Measurements from ENCODE around the gene ARHGAP8.
"Not testable (repeated sequence)": the region's sequence is repeated elsewhere in the genome, so short reads cannot be mapped to it uniquely, and the experiment has no call there.

Gene ARHGAP8

DNA sequence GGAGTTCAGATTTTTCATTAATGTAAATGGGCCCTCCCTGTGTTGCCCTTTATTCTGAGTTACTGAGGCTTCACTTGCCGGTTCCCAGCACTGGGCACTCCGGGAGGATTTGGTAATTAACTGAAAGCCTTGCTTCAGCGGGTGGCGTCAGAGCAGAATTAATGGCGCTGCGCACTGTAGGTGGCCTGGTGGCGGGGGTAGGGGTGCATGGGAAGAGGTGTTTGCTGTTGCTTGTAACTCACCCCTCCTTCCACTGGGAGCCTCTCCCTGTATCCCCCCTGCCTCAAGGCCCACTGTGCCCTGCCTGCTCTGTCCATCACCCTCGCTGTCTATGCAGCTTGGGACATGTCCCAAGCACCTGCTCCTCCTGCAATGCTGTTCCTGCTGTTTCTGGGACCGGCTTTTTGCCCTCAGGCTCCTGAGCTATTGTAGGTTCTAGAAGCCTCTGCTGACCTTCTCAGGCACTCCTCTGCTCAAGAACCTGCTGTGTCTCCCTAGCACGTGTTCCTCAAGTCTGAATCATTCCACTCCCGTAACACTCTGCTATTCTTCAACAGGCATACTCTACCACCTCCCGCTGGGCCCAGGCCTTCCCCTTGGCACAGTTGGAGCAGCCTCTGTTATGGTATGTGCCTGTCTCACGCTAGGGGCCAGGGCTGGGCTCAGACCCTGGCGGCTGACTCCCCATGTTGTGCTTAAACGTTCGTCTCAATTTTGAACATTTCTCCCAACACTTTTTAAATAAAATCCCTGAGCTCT lies 24.4 kb downstream of the ARHGAP8 start:
- DNase-seq, result no peak

DNA sequence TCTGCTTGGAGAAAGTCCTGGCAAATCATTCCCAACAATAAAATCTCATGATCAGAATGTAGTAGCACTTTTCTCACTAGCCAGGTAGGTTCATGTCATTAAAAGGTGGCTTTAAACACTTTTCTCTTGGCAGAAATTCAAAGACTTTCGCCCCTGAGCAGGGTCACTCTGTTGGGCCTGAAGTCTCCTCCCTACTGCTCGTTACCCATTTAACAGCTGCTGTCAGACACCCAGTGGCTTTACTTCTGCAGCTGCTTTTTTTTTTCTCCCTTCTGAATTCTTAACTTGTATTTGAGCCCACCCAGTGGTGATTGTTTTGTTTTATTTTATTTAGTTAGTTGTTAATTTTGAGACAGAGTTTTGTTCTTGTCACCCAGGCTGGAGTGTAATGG lies 25.0 kb downstream of the ARHGAP8 start:
- no peak for DNase-seq

DNA sequence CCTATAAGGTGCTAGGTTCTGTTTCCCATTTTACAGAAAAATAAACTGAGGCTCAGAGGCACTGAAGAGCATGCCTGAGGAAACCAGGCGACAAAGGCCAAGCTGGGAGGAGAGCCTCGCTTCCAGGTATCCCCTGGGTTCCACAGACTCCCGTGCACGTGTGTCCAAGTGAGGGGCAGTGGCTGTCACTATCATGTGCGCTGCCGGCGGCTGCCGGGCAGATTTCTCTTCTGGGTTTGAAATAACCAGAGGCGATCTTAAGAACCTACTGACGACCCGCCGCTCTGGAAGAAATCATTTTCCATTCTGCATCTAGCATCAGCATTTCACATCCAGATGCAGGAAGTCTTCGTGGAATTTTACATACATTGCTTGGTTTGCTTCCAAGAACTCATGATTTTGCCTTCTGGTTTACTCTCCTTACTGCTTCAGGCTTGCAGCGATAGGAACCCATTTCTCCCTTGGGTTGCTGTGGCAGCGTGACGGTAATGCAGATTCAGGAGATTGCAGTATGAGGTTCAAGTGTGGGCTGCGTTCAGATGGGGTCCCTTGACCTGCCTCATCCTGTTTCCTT lies 28.6 kb downstream of the ARHGAP8 start:
- no peak for DNase-seq

DNA sequence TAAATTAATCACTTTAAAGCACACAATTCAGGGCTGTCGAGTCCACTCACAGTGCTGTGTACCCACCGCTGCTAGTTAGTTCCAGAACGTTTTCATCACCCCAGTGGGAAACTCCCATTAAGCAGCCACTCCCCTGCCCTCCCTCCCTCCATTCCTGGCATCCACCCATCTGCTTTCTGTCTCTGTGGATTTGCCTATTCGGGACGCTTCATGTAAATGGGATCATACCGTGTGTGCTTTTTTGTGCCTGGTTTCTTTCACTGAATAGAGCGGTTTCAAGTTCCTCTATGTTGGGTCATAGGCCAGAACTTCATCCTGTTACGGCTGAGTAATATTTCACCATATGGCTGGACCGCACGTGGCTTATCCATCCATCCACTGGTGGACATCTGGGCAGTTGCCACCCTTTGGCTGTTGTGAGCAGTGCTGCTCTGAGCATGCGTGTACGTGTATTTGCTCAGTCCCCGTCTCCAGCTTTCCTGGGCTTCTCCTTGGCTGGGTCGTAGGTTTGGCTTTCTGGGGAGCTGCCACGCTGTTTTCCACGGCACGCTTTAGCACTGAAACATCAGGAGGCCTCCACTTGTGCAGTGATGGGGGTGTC lies 30.1 kb downstream of the ARHGAP8 start:
- DNase-seq, result no peak

DNA sequence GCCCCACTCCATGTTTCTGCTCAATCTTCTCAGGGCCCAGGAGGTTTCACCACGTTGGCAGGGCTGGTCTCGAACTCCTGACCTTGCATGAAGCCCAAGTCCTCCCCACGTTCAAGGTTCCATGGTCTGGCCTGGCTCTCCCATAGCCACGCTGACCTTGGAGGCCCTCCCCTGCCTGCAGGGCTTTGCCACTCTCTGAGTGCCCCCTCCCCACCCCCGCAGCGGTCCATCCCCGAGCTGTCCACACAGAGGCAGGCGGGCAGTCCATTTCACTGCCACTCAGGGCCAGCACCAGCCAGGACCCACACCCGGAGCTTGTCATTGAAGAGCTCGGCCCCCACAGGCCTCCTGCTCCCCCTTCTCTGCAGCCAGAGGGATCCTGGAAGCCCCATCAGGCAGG lies 30.7 kb downstream of the ARHGAP8 start:
- DNase-seq, result no peak

DNA sequence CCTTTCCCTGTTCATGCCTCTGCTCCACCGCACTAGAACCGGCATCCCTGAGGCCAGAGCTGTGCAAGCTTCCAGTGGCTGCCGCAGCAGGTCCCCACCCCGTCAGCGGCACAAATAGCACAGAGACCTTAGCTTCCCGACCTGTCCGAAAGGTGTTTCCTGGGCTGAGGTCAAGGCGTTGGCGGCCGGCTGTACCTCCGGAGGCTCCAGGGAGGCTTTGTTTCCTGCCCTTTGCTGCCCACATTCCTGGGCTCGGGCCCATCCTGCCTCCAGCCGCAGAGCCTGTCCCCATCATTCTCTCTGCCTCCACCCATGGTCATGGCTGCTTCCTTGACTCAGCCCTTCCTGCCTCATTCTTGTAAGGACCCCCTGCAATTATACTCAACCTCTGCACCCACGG lies 31.2 kb downstream of the ARHGAP8 start:
- DNase-seq, result no peak

DNA sequence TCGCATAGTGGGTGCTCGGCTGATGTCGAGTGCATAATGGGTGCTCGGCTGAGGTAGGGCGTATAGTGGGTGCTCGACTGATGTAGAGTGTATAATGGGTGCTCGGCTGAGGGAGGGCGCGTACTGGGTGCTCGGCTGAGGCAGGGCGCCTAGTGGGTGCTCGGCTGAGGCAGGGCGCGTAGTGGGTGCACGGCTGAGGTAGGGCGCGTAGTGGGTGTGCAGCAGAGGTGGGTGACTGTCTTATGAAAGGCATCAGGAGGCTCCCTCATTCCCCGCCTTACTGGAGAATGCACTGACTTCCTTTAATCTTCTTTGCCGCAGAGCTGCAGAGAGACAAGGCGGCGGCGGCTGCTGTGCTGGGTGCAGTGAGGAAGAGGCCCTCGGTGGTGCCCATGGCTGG lies 33.8 kb downstream of the ARHGAP8 start:
- no peak for DNase-seq

DNA sequence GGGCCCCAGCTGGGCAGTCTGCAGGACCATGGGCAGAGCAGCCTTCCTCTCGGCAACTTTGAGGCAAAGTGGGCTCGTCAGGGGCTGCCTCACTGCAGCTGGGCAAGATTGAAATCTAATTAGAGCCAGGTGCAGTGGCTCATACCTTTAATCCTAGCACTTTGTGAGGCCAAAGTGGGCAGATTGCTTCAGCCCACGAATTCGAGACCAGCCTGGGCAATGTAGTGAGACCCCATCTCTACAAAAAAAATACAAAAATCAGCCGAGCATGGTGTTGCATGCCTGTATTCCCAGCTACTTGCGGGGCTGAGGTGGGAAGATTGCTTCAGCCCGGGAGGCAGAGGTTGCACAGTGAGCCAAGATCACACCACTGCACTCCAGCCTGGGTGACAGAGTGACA lies 34.2 kb downstream of the ARHGAP8 start:
- no peak for DNase-seq

DNA sequence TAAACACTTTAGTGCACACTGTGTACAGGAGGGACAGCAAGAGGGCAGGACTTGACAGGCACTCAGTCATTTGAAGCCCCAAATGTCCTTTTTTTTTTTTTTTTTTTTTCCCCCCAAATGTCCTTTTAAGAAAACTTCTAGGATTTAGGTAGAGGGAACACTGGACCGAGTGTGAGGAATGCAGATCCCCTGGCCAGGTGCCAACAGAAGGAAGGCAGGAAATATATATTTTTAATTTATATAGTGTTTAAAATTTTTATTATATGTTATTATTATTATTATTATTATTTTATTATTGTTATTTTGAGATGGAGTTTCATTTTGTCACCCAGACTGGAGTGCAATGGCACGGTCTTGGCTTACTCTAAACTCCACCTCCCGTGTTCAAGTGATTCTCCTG lies 35.5 kb downstream of the ARHGAP8 start:
- no peak for DNase-seq

DNA sequence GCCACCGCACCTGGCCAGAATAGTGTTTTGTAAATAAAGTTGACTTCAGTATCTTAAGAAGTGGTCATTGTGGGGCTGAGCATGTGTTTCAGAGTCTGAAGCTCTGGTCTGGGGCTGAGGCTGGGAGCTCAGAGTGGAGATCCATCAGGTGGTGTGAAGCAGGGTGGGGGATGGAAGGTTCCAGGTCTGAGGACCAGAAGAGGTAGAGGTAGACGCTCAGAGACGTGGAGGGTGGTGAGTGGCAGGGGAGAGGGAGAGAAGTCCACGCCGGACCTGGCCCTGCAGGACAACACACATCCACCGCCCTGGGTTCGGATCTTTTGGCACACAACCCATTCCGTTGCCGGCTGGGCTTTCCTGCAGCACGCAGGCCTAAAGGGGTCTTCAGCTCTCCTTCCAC lies 40.7 kb downstream of the ARHGAP8 start:
- DNase-seq, result no peak

DNA sequence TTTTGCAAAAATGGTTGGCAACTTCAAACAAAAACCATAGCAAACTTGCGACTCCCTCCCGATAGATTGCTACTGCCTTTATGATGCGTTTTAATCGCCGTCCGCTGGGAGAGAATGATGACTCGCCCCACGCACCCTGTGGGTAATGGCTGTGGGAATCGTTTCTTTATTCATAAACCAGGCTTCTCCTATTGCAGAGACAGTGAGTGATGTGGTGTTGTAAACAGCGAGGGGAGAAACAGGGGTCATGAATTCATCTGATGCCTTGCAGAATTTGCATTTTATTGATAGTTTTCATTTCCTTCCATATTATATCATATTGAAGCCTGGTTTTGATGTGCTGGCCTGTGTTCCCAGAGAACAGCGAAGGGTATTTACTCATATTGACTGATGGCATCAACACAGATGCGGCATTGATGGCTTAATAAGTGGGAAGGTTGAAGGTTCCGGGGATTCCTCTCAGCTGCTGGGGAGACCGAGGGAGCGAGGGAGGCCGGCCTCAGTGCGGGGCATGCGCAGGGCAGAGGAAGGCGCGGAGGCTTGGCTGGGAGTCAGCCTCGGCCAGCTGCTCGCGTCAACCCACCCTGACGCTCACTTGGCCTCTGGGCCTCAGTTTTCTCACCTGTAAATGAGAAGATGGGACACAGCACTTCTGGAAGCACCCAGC lies 41.3 kb downstream of the ARHGAP8 start:
- DNase-seq, result no peak

DNA sequence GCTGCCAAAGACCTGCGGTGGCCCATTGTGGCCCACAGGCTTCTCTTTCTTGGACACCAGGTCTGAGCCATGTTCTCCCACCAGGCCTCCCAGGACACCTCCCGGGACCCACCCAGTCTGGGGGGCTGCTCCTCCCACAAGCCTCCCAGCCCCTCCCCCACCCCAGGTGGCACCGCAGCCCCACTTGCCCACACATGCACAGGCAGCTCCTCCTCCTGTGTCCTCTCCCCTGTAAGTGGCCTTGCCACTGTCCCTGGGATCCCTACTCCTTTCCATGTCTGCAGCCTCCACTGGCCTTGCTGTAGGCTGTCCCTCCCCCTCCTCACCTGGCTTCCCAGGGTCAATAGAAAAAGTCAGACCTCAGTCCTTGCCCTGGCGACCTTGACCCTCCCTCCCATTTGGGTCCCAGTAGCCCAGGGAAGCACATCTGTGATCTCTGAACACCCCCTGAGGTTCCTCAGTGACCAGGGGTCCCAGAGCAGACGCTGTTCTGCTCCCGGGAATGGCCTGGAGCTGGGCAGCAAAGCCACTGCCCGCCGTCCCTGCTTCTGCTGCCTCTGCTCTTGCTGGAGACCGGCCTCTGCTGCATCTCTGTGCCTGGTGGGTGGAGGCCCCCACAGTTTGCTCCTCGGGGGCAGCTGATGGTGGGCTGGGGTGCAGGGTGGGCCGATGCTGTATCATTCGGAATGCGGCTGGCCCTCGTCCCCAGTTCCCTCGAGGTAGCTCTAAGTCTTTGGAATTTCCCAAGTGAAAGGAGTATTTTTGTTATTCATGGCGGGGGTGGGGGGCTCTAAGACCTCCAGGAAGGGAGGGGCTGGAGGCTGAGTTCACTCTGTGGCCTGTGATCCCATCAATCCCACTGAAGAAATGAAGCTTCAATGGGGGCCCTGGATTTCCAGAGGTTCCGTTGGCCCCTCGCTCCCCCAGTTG lies 43.6 kb downstream of the ARHGAP8 start:
- DNase-seq, result no peak

DNA sequence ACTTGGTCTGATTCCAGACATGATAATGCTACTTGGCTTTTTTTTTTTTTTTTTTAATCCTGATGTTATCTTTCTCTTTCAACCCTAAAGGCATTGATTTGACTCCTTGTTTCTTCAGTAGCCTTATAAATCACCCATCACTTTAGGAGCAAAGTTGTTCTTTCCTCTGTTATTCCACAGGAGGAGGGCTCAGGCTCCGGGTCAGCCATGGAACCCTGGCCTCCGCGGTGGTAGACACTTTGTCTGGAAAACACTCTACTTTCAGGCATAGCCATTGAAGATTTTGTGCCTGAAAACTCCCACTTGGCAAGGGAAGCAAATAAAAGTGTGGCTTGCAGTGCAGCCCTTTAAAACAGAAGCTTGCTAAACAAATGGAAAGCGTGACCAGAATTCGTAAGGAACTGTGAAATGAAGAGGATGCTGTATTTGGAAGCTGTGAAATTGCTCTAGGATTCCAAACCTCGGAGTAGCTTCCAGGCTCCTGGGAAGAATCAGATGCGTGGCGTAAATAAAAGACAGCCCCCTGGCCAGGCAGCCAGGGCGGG lies 44.9 kb downstream of the ARHGAP8 start:
- no peak for DNase-seq

DNA sequence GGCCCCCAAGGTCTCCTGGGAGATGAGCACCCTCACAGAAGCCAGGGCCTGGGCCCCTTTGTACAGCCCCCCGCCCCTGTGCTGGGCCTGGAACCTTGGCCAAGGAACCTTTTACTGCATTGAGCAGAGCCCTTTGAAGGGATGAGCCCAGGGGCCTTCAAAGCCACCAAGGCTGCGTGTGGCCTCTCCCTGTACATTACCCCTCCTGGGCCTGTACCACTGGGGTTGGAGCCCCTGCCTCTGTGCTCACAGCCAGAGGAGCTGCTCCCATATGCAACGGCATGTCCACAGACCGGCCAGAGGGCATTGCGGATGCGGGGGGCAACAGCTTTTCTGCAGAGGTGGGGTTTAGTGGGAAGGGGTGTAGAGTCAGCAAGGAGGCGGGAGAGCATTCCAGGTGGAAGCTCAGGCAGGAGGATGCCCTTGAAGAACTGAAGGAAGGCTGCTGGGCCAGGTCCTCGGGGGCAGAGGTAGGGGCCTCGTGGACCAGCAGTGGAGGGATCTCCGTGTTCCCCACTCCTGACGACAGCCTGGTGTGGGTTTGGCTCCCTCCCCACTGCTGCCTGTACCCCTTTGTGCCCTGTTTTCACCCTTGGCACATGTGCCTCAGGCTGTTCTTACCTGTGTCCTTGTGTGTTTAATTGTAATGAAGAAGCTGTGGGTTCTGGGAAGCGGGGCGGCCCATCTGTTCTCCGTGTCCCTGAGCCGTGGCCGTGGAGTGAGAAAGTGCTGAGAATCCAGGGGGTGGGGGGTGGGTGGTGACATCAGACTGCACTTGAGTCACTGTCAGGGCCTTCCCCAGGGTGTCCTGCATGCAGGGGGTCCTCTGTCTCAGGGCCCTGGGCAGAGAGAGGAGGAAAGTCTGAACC lies 46.9 kb downstream of the ARHGAP8 start:
- DNase-seq, result no peak

DNA sequence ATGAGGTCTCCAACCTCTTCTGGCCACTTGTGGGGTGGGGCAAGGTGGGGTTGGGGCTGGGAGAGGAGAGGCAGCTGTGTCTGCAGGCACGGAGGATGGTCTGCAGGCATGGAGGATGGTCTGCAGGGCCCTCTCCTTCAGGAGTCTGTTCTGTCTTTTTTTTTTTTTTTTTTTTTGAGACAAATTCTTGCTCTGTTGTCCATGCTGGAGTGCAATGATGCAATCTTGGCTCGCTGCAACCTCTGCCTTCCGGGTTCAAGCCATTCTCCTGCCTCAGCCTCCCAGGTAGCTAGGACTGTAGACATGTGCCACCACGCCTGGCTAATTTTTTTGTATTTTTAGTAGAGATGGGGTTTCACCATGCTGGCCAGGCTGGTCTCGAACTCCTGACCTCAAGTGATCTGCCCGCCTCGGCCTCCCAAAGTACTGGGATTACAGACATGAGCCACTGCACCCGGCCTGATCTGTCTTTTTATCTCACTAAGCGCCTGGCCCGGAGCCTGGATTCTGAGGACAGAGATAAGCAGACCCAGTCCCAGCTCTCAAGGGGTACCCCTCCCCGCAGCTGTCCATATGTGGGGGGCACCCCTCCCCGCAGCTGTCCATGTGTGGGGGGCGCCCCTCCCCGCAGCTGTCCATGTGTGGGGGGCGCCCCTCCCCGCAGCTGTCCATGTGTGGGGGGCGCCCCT lies 47.7 kb downstream of the ARHGAP8 start:
- DNase-seq, result not testable (repeated sequence)

DNA sequence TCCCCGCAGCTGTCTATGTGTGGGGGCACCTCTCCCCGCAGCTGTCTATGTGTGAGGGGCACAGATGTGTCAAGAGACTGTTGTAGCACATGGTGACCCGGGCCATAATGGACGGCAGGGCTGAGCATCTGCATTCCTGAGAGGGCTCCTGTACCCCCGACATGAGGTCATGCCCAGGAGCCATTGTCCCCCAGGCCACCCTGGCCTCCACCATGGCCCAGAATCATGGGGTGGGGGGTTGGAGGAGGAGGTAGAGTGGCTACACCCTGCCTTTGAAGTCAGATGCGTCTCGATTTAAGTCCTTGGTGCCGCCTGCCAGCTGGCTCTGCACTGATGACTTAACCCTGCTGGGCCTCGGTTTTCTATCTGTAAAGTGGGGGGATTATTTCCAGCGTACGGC lies 49.1 kb downstream of the ARHGAP8 start:
- DNase-seq, result no peak

DNA sequence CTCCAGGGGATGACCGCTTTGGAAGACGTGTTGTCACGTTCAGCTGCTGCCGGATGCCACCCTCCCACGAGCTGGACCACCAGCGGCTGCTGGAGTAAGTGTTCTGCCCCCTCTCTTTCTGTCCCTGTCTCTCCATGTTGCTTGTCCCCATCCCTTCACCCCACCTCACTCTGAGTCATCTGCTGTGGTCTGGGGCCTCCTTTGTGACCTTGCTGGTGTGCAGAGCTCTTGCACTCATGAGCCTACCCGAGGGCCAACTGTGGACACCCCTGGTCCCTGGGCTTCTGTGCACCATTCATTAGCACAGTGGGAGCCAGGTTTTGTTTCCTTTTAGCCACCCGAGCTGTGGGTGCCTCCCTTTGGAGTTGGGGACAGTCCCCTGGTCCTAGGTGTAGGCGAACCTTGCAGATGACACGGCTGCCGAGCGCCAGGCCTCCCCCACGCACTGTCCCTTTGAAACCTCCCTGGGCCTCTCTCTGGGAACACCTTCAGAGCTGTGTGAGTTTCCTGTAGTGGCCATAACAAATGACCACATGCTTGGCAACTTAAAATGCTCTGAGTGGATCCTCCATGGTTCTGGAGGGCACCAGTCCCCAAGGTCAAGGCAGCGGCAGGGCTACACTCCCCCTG lies 49.8 kb downstream of the ARHGAP8 start:
- DNase-seq, result no peak

DNA sequence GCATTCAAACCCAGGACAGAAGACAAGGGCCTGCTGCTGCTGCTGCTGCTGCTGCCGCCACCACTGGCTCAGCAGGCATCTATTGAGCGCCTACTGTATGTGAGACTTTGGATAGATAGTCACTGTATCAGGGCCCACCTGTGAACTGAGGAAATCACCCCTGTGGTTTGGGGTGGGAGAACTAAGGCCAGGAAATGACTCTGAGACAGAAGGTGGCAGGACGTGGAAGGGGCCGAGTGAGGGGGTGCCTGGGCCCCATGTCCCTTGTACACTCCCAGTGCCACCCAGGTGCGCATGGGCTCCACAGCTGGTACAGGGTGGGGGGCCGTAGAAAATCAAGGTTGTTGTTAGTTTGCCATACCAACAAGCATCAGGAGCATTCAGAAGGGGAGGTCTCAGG lies 50.6 kb downstream of the ARHGAP8 start:
- no peak for DNase-seq

DNA sequence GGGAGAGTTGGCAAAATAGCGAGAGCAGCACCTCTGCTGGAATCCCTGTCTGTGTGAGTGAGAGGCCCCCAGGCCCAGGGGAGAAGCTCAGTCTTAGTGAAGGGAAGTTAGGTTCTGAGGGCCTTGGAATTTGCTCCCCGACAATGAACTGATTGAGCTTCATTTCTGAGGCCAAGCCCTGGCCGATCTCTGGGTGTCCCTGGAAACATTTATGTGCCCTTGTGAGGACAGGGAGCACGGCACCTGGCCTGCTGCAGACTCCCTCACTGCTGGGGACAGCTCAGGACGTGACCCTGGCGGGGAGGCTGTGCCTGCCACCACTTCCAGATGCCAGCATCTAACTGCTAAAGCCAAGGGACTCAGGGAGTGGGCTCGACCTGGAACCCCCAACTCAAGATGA lies 52.0 kb downstream of the ARHGAP8 start:
- DNase-seq, result no peak

DNA sequence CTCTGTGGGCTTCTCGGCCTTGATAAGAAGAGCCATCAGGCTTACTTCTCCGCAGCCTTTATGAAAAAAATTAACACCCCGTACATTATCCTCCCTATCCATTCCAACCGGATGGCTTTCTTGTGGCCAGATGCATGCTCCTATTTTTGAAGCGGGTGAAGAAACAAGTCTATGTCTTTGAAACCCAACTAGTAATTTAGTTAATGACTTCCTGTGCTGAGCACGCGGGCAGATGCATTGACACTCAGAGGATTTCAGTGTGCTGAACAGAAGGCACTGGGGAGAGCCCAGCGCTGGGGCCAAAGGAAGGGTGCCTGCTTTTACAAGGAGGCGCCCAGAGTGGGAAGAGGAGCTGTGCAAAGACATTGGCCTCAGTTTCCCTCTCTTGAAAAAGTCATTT lies 53.3 kb downstream of the ARHGAP8 start:
- DNase-seq, result no peak

DNA sequence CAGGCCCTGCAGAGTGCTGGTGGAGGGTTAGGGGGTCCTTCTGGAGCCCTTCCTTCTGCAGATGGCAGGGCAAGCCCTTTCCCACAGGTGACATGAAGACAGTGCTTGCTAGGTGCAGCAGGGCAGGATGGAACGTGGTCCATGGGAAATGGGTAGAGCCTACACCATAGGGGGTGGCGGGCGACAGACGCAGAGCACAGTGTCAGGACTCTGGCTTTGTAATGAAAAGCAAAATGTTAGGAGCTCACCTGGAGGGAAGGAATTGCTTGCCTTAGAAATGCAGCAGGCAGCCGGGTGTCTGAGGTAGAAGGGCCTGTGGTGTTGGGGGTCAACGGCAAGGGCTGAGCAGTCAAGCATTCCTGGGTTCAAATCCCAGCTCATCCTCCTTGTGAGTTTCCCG lies 54.9 kb downstream of the ARHGAP8 start:
- no peak for DNase-seq
